ENCODE results near the gene SLC24A3.

Gene SLC24A3

GRCh38 chr20:19696620-19697019 lies 484.2 kb downstream of the SLC24A3 start:
- no peak for FAIRE-seq

GRCh38 chr20:19697415-19697814 lies 485.0 kb downstream of the SLC24A3 start:
- FAIRE-seq, result no peak

GRCh38 chr20:19699180-19699971 lies 486.9 kb downstream of the SLC24A3 start:
- no peak for FAIRE-seq

- no peak for FAIRE-seq
These were observed 489.0 kb downstream of the SLC24A3 start for GRCh38 chr20:19701429-19701828.

GRCh38 chr20:19706463-19706862 lies 494.0 kb downstream of the SLC24A3 start:
- no peak for FAIRE-seq

- FAIRE-seq, result no peak
These were observed 497.3 kb downstream of the SLC24A3 start for GRCh38 chr20:19709635-19710335.

GRCh38 chr20:19710336-19711120 lies 498.1 kb downstream of the SLC24A3 start:
- no peak for FAIRE-seq

- no peak for FAIRE-seq
These were observed 498.7 kb downstream of the SLC24A3 start for GRCh38 chr20:19711126-19711525.

GRCh38 chr20:19712721-19713260 lies 500.3 kb downstream of the SLC24A3 start:
- FAIRE-seq, result no peak

GRCh38 chr20:19713822-19714578 lies 501.6 kb downstream of the SLC24A3 start:
- FAIRE-seq, result no peak

GRCh38 chr20:19714579-19714840 lies 502.1 kb downstream of the SLC24A3 start:
- FAIRE-seq, result no peak

GRCh38 chr20:19715986-19716385 lies 503.5 kb downstream of the SLC24A3 start:
- no peak for FAIRE-seq

- no peak for FAIRE-seq
These were observed 506.4 kb downstream of the SLC24A3 start for GRCh38 chr20:19718880-19719279.

- no peak for FAIRE-seq
These were observed 508.5 kb downstream of the SLC24A3 start for GRCh38 chr20:19720991-19721390.

GRCh38 chr20:19723051-19723450 lies 510.6 kb downstream of the SLC24A3 start:
- FAIRE-seq, result no peak

GRCh38 chr20:19723813-19724430 lies 511.5 kb downstream of the SLC24A3 start:
- no peak for FAIRE-seq

- no peak for FAIRE-seq
These were observed 512.9 kb downstream of the SLC24A3 start for GRCh38 chr20:19725373-19725772.

GRCh38 chr20:19725814-19726525 lies 513.5 kb downstream of the SLC24A3 start:
- no peak for FAIRE-seq

GRCh38 chr20:19727251-19727847 lies 514.9 kb downstream of the SLC24A3 start:
- FAIRE-seq, result no peak

- no peak for FAIRE-seq
These were observed 517.2 kb downstream of the SLC24A3 start for GRCh38 chr20:19729672-19730071.

- no peak for FAIRE-seq
These were observed 518.3 kb downstream of the SLC24A3 start for GRCh38 chr20:19730706-19731105.
